ENCODE data around the gene IRAK1.

The IRAK1 gene

GRCh38 chrX:154040307-154040756, 20.6 kb upstream of the IRAK1 start:
- no peak for DNase-seq

DNA sequence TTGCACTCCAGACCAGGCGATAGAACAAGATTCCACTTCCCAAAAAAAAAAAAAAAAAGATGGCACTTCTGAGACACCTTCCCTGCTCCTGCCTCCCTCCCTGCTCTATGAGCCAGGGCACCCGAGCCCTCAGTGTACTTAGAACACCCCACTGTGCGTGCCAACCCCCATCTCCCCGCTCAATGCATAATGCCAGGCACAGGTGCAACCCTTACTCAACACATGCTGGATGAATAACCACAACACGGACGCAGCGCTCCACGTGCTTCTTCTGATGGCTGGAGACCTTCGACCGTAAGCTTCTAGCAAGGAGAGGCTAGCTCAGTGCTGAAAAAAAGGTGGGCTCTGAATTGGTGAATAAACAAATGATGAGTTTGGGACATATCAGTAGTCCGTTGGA, 19.9 kb upstream of the IRAK1 start:
- no peak for DNase-seq

DNA sequence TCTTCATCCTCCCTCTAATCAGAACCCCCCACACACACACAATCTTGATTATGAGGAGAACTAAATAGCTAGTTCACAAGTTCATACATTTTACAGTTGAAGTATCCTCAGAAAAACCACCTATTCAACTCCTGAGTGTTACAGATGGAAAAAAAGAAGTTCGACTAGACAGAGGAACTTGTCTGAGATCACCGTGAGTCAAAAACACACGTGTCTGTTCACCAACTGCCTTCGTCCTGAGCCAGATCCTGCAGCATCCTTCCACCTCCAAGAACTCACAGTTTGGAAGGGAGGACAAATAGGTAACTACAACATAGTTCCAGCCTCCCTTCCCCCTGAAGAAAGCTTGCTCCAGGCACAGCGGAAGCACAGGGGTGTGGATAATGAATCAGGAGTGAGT, 19.0 kb upstream of the IRAK1 start:
- DNase-seq = no peak

DNA sequence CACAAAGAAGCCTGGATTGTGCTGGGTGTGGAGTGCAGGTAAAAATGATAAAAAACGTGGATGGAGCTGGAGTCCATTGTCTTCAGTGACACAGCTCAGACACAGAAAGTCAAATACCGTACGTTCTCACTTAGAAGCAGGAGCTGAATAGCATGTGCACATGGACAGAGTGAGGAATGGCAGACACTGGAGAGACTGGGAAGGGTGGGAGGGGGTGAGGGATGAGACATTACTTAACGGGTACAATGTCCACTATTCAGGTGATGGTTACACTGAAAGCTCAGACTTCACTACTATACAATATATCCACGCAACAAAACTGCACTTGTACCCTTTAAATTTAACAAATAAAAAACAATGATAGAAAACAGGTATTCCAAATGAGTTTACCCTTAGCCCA, 18.1 kb upstream of the IRAK1 start:
- DNase-seq = no peak

- DNase-seq = peak; percentile 30
Observed at GRCh38 chrX:154036513-154036912, 16.8 kb upstream of the IRAK1 start.

DNA sequence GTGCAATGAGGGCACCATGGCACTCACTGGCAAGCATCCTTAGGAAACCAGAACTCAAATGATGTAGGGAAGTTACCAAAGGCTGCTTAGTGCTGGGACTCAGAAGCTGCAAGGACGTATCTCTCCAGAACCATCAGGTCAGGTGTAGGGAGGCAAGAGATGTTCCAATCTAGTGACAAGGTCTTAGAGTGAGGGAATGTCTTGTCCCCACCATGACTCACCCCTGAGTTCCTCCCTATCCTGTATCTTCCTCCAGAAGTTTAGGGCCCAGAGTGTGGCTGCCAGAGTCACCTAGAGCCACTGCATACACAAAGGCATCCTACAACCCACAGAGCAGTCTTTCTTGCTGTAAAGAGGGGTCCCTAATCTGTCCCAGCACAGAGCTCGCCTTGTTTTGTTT, 14.1 kb upstream of the IRAK1 start:
- DNase-seq = no peak

GRCh38 chrX:154032653-154033052, 13.0 kb upstream of the IRAK1 start:
- DNase-seq = no peak

- no peak for DNase-seq
Observed at GRCh38 chrX:154032160-154032559, 12.5 kb upstream of the IRAK1 start.

GRCh38 chrX:154030715-154031305, 11.1 kb upstream of the IRAK1 start:
- no peak for DNase-seq

- DNase-seq = no peak
Observed at GRCh38 chrX:154030266-154030665, 10.6 kb upstream of the IRAK1 start.

GRCh38 chrX:154029439-154029838, 9.7 kb upstream of the IRAK1 start:
- DNase-seq = no peak

GRCh38 chrX:154028502-154029184, 8.9 kb upstream of the IRAK1 start:
- DNase-seq = no peak

DNA sequence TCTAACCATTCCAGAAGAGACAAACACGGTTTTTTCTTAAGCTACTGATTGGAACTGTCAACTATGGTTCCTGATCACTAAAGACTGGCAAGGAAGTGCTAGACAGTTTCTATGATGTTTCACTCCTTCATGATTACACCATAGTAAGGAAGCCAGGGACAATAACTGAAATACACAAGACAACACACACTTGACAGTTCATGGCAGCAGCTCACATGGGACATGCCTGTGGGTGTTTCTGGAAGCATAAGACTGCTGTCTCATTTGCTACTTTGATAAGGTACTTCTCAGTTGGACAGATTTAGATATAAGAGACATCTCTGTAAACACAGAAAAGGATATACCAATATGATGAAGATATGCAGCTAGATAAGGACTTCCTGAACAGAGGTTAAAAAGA, 8.3 kb upstream of the IRAK1 start:
- DNase-seq = no peak

GRCh38 chrX:154027022-154027402, 7.3 kb upstream of the IRAK1 start:
- DNase-seq = no peak

GRCh38 chrX:154026136-154027021, 6.7 kb upstream of the IRAK1 start:
- DNase-seq = no peak

- no peak for DNase-seq
Observed at GRCh38 chrX:154025230-154025629, 5.5 kb upstream of the IRAK1 start.

DNA sequence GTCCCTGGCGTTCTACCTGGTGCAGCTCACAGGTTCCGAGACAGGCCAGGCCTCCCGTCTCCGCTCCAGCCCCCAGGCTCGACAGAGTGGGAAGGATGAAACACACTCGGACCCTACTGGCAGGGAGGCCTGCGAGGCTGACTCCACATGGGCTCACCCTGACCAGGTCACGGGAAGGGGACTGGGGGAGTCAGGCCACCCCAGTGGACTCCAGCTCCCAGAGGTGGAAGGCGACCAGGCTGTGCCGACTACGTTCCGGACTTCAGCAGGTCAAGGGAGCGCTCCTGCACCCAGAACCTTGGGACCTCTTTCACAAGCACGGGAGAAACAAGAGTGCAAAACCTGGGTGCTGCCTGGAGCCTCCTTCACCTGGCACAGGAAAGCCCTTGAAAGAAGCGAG, 4.6 kb upstream of the IRAK1 start:
- no peak for DNase-seq

GRCh38 chrX:154023276-154024000, 3.7 kb upstream of the IRAK1 start:
- no peak for DNase-seq

DNA sequence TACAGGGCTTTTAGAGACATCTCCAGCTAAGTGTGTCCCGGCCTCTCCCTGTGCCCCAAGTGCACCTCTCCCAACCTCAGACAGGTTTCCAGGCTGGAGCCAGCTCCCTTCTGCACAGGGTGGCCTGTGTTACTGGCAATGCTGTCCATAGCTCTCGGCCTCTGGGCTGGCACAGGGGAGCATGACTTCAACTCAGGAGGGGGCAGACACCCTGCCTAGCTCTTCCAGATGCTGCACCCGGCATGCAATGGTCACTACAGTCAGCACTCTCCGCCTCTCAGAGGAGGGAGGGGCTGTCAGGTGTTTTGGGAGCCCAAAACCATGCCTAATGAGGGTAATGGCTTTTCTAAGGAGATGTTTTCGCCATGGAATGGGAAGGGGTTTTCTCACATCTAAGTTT, 2.4 kb upstream of the IRAK1 start:
- no peak for DNase-seq

- DNase-seq = peak; percentile 38
Observed at GRCh38 chrX:154021131-154021611, 1.5 kb upstream of the IRAK1 start.

GRCh38 chrX:154020536-154021115, 924 bp upstream of the IRAK1 start:
- peak; percentile 39 for DNase-seq

GRCh38 chrX:154019061-154019621, 561 bp downstream of the IRAK1 start:
- peak; percentile 46 for DNase-seq
